HepG2 (cell line): ENCODE data around the gene STH. TPM values are rescaled to one million over a fixed set of nuclear protein-coding genes. Genes with fewer than 3 reads are reported as not detected.

Source experiments
- ATRX ChIP-seq: sonication (generic); formaldehyde crosslinking; IDR thresholded peaks from 2 replicates; pipeline ENCODE4 v1.4.0; 2020; ENCODE audit warnings: missing genetic modification reagents, borderline replicate concordance
- CREM ChIP-seq, 2 experiments: sonication (generic) in 1 of 2; formaldehyde crosslinking in 1 of 2; IDR thresholded peaks; 2 replicates each; pipeline versions ENCODE4 v1.4.0 to v1.6.1; 2016 to 2020; ENCODE audit warnings: antibody characterized with exemption in 1 of 2, mild to moderate bottlenecking in 1 of 2, missing genetic modification reagents in 1 of 2
- FOXA1 ChIP-seq, 2 experiments: fragments of 450-650 bp in 1 of 2; sonication (generic) in 1 of 2; formaldehyde crosslinking in 1 of 2; IDR thresholded peaks; 2 replicates each; pipeline versions ENCODE4 v1.4.0 to v1.6.1; 2016 to 2020; ENCODE audit warnings: missing genetic modification reagents in 1 of 2
- KIAA2018 ChIP-seq: sonication (generic); formaldehyde crosslinking; IDR thresholded peaks from 2 replicates; pipeline ENCODE4 v1.5.0; 2020; ENCODE audit warnings: mild to moderate bottlenecking, missing genetic modification reagents, borderline replicate concordance
- POLR2G ChIP-seq: fragments of 200-400 bp; formaldehyde crosslinking; IDR thresholded peaks from 2 replicates; pipeline ENCODE4 v1.6.1; 2018; ENCODE audit warnings: mild to moderate bottlenecking, low read depth, low read length, moderate library complexity
- PRDM10 ChIP-seq: sonication (generic); formaldehyde crosslinking; IDR thresholded peaks from 2 replicates; pipeline ENCODE4 v1.4.0; 2020; ENCODE audit warnings: low read depth, missing genetic modification reagents
- SALL1 ChIP-seq: sonication (generic); formaldehyde crosslinking; IDR thresholded peaks from 2 replicates; pipeline ENCODE4 v1.8.0; 2022; ENCODE audit warnings: mild to moderate bottlenecking, missing genetic modification reagents
- SMAD1 ChIP-seq: sonication (generic); formaldehyde crosslinking; IDR thresholded peaks from 2 replicates; pipeline ENCODE4 v1.4.0; 2020; ENCODE audit warnings: missing genetic modification reagents, low read depth, mild to moderate bottlenecking, borderline replicate concordance
- THYN1 ChIP-seq: sonication (generic); formaldehyde crosslinking; IDR thresholded peaks from 2 replicates; pipeline ENCODE4 v1.8.1; 2023; ENCODE audit warnings: low read depth, mild to moderate bottlenecking, moderate library complexity, missing genetic modification reagents, borderline replicate concordance
- ZNF280B ChIP-seq: sonication (generic); formaldehyde crosslinking; IDR thresholded peaks from 2 replicates; pipeline ENCODE4 v1.5.0; 2020; ENCODE audit warnings: missing genetic modification reagents, mild to moderate bottlenecking, borderline replicate concordance
- ZNF691 ChIP-seq: sonication (generic); formaldehyde crosslinking; IDR thresholded peaks from 2 replicates; pipeline ENCODE4 v1.4.0; 2020; ENCODE audit warnings: missing genetic modification reagents, low read depth, mild to moderate bottlenecking, borderline replicate concordance
- polyA plus RNA-seq, 8 experiments: library from polyadenylated mRNA; depleted of rRNA in 3 of 8; stranded (reverse) in 7 of 8; unstranded in 1 of 8; fragments of >200 nt; fragmentation: Illumina TruSeq in 4 of 8; extraction: Trizol in 4 of 8; gene quantifications; 2 replicates each; pipeline versions ENCODE4 v1.2.1 to v1.2.3, GENCODE V29; 2011 to 2016; ENCODE audit warnings: low read depth in 4 of 8, missing spikeins in 1 of 8, mixed read lengths in 1 of 8; ENCODE audit not compliant: insufficient read depth in 1 of 8
- total RNA-seq, 5 experiments: library from RNA; depleted of rRNA; stranded (reverse); fragments of >200 nt; fragmentation: Illumina TruSeq; extraction: Trizol; gene quantifications; 2 replicates each; pipeline ENCODE4 v1.2.3, GENCODE V29; 2016; ENCODE audit warnings: low read depth in 1 of 5

The STH gene
- total and polyA plus RNA-seq, 2 of the 13 experiments (the other 11 are each of a cell fraction or from before 2014, with no cell fraction given) = not detected

- TF ChIP-seq KIAA2018 (CRISPR knock-in tag) (no peak), ZNF691 (peak; percentile 46; the same call in 1 of the 2 replicates), ZNF280B (CRISPR knock-in tag) (peak; percentile 55; the same call in 1 of the 2 replicates), POLR2G (no peak), FOXA1 (IDR thresholded peaks at IDR 0.05) (no peak), FOXA1 (CRISPR knock-in tag; IDR thresholded peaks at IDR 0.05) (no peak), SMAD1 (peak; percentile 48; the same call in 1 of the 2 replicates), THYN1 (CRISPR knock-in tag) (no peak), SALL1 (peak; percentile 20; the same call in 1 of the 2 replicates), PRDM10 (CRISPR knock-in tag) (no peak), ATRX (CRISPR knock-in tag) (no peak), CREM (IDR thresholded peaks at IDR 0.05) (no peak), CREM (CRISPR knock-in tag; IDR thresholded peaks at IDR 0.05) (no peak)
Observed at GRCh38 chr17:46011711-46012505, 12.9 kb downstream of the STH start (continued).
